ENCODE data around the gene FAM107B. TPM values are rescaled to one million over a fixed set of nuclear protein-coding genes. Genes with fewer than 3 reads are reported as not detected.
"Not testable (repeated sequence)": the region's sequence is repeated elsewhere in the genome, so short reads cannot be mapped to it uniquely, and the experiment has no call there.

Gene FAM107B
- polyA plus RNA-seq, 5 donors = 56.0 to 102 (median 87.1) TPM

DNA sequence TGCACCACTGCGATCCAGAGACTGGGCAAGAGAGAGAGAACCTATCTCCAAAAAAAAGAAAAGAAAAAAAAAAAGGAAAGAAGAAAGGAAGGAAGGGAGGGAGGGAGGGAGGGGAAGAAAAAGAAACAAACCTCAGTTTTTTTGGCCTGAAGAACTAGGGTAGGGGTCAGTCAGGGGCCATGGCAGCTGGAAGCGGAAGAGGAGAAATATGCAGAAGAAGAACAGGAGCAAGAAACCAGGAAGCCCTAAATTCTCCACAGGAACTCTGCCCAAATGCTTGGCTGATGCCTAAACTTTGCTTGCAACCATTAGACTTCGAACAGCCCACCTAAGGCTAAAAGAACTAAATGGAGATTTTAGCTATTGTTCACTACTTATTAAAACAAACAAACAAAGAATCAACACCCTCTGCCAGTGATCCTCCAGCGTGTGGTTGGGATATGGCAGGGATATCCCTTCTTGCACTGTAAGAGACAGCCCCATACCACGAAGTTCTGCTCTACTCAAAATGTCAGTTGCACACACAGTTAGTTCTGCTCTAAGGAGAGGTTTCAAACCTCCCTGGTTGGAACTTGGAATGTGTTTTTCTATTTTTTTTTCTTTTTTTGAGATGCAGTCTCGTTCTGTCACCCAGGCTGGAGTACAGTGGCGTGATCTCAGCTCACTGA is 139.5 kb downstream of the FAM107B start:
- DNase-seq = no peak

DNA sequence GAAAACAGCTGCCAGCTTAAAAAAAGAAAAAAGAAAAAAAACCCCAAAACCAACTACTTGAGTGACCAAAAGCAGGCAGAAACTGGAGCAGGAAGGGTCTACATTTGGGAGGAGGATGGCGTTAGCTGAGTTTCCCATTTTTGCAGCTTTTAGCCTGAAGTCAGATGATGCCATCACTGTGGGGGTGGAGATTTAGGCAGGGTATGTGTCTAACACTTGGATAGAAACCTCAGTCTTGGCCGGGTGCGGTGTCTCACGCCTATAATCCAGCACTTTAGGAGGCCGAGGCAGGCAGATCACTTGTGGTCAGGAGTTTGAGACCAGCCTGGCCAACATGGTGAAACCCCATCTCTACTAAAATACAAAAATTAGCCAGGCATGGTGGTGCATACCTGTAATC is 140.1 kb downstream of the FAM107B start:
- DNase-seq = not testable (repeated sequence)

GRCh38 chr10:14625765-14626525 is 148.8 kb downstream of the FAM107B start:
- DNase-seq = no peak

- DNase-seq = no peak
These were observed 149.5 kb downstream of the FAM107B start for GRCh38 chr10:14625192-14625631.

- no peak for DNase-seq
These were observed 150.1 kb downstream of the FAM107B start for GRCh38 chr10:14624600-14624999.

DNA sequence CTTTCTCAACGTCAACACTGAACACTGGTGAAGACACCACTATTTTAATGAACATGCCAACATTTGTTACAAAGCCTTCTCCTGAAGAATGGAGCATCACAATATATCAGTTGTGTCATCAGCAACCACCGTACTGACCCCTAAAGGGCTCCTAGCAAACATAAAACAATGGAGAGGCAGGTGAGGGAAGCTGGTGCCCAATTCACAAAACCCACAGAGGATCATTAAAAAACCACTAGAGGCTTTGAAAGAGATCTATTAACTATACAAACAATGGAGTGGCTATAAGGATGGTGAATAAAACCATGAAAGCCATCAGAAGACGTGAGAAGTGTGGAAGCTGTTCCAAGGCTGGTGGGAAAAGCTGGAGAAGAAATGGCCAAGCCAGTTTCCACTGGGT is 150.8 kb downstream of the FAM107B start:
- DNase-seq = no peak

- DNase-seq = no peak
These were observed 153.7 kb downstream of the FAM107B start for GRCh38 chr10:14621037-14621436.

DNA sequence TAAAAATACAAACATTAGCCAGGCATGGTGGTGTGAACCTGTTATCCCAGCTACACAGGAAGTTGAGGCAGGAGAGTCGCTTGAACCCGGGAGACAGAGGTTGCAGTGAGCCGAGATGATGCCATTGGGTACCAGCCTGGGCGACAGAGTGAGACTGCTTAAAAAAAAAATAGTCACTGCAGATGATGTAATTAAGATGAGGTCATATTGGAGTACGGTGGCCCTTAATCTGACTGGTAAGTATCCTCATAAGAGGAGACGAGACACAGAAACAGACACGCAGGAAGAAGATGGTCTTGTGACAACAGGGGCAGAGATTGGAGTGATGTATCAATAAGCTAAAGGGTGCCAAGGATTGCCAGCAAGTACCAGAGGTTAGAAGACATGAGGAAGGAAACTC is 156.0 kb downstream of the FAM107B start:
- no peak for DNase-seq

DNA sequence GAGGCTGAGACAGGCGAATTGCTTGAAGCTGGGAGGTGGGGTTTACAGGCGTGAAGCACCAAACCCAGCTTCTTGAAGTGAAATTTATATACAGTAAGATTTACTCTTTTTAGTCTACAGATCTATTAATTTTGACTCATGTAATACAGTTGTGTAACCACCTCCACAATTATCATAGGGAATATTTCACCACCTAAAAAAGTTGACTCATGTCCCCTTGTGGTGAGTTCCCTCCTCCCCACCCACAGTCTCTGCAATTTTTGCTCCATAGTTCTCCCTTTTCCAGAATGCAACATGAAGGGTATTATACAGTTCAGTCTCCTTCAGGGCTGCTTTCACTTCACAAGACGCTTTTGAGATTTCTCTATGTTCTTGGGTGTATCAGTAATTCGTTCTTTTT is 156.8 kb downstream of the FAM107B start:
- no peak for DNase-seq

GRCh38 chr10:14616955-14617730 is 157.6 kb downstream of the FAM107B start:
- DNase-seq = no peak

GRCh38 chr10:14616465-14616864 is 158.2 kb downstream of the FAM107B start:
- no peak for DNase-seq

- no peak for DNase-seq
These were observed 161.1 kb downstream of the FAM107B start for GRCh38 chr10:14613588-14613920.

DNA sequence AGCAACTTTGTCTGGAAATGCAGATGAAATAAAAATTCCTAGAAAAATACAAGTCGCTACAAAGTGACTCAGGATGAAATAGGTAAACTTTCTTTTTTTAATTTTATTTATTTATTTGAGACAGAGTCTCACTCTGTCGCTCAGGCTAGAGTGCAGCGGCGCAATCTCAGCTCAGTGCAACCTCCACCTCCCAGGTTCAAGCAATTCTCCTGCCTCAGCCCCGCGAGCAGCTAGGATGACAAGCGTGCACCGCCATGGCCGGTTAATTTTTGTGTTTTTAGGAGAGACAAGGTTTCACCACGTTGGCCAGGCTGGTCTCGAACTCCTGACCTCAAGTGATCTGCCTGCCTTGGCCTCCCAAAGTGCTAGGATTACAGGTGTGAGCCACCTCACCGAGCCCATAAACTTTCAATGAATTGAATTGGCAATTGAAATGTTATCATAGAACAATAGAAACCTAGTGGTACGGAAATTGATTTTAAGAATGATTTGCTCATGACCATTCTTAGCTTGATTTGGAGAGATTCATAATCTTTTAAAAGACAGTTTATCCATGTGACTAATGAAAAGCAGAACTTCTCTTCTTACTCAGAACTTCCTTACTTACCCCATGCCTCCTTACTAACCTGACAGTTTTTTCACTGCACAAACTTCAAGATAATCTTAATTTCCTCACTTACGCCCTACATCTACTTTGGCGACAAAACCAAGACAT is 161.7 kb downstream of the FAM107B start:
- DNase-seq = no peak

DNA sequence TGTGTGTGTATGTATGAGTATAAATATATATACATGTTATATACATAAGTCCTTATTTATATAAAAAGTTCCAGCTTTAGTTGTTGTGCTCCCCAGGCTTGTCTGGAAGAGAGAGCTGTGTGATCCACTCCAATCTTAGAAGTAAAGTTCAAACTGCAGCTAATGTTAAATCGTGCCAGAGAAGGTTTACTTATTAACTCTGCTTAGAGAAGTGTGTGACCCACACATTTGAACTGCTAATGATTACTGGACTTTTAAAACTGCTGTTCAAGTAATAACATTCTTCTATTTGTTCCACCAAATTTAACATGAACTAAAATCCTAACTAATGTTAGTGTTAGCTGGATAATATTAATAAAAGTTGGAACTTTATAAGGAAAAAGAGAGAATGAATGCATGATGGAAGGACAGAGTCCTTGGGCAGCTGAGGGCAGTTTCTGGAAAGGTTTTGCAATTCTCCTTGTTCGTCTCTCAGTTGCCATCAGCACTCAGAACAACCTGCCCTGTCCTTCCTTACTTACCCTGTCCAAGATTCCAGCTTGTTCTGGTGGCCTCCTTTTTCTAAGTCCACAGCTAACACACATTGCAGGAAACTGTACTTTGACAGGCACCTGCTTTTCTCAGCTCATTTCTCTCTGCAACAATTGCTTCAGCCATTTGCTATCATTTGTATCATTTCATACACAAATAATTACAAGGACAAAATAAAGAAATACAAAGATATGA is 162.6 kb downstream of the FAM107B start:
- no peak for DNase-seq

GRCh38 chr10:14609178-14609577 is 165.5 kb downstream of the FAM107B start:
- DNase-seq = no peak

DNA sequence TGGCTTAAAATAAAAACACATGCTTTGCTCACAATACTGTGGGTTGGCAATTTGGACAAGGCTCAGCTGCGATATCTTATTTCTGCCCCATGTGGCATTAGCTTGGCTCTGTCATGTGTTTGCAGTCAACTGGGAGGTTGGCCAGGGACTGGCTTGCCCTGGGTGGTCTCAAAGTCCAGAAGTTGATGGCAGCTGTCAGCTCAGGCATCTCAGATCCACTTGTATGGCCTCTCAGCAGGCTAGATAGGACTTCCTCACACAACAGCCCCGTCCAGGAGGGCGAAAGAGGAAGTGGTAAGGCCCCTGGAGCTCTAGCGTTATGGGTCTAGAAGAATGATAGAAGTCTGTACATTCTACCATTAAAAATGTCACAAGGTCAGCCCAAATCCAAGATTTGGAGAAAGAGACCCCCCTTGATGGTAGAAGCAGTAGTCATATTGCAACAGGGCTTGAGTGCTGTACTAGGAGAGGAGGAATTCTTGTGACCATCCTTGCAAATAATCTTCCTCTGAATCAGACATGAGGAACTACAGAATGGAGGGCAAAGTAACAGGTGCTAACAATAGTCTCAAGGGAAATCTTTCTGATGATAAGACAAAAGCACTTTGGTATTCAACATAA is 166.2 kb downstream of the FAM107B start:
- DNase-seq = no peak

DNA sequence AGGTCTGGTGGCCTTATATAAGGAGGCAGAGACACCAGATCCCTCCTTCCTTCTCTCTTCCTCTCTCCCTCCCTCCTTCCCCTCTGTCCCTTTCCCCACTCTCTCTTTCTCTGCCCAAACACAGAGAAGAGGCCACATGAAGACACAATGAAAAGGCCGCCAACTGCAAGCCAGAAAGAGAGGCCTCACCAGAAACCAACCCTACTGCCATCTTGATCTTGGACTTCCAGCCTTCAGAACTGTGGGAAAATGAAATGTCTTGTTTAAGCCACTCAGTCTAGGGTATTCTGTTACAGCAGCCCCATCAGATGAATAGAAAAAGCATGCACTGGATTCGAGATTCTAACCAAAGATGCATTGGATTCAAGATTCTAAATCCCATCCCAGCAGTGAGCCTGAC is 168.1 kb downstream of the FAM107B start:
- no peak for DNase-seq

DNA sequence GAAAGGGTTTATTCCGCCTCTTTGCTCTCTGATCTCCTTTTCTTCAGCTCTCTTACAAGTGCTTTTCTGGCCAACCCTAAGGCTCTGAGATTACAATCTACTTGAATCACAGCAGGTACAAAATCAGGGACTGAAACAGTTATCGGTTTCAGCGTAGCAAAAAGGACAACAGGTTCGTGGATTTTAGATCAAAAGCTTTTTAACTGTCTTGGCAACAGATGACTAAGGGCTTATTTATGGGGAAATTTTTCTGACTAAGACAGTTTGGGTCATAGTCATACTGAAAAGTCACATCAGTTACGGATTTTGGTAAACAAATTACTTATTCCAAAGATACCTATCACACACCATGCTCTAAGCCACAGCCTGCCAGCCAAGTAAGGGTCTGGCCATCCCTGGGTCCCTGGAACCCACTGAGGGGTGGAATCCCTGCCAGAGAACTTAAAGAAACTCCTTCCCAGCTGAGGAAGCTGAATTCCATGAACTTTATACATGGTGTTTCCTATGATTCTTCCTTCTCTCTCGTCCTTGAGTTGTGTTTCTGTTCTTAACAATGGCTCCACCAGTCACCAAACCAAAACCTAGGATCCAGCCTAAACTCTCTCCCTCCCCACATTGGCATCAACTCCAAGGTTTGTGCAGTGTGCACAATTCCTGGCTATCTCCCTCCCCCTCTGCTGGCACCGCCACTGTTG is 169.3 kb downstream of the FAM107B start:
- DNase-seq = no peak

GRCh38 chr10:14604181-14605142 is 170.2 kb downstream of the FAM107B start:
- DNase-seq = peak; percentile 85 to 89

All from right lung (tissue), 5 donors.